Right cardiac atrium (tissue), 5 donors: ENCODE data around the gene INSRR. TPM values are rescaled to one million over a fixed set of nuclear protein-coding genes. Genes with fewer than 3 reads are reported as not detected.

Experiments
- ATAC-seq, 2 donors: fragments of 200-7000 bp; cut with Tn5 transposase; one replicate each; pipeline versions ENCODE4 v1.8.0 to v1.9.1; 2020; ENCODE audit warnings: moderate library complexity in 2 of 2, mild to moderate bottlenecking in 1 of 2
- DNase-seq, 3 donors: peaks; one replicate each; pipeline ENCODE4 v3.0.0-alpha.2; 2020
- H3K27ac ChIP-seq: one replicate; pipeline ENCODE4 v1.5.1; 2013; ENCODE audit warnings: mild to moderate bottlenecking, low read length, control low read depth, moderate library complexity
- H3K27me3 ChIP-seq: one replicate; pipeline ENCODE4 v1.6.1; 2013; ENCODE audit not compliant: control insufficient read depth, insufficient read depth
- H3K4me1 ChIP-seq: one replicate; pipeline ENCODE4 v1.6.1; 2013; ENCODE audit warnings: low read length; ENCODE audit not compliant: control insufficient read depth, insufficient read depth
- H3K4me3 ChIP-seq: one replicate; pipeline ENCODE4 v1.5.1; 2013; ENCODE audit warnings: low read length, control low read depth
- H3K9me3 ChIP-seq: one replicate; pipeline ENCODE4 v1.6.1; 2013; ENCODE audit warnings: low read length; ENCODE audit not compliant: control insufficient read depth
- WGBS: extraction: QIAGEN DNeasy Blood & Tissue Kit; methylation state at CpG from one replicate; pipeline ENCODE4 v1.1.7; 2013; 5-methylcytosine and 5-hydroxymethylcytosine counted together
- intact Hi-C, 4 donors: fragments of 100-400 bp; cut with DNase I; formaldehyde crosslinking; loops; one replicate each; pipeline versions ENCODE4 v1.11.0 to v1.14.0; 2022 to 2023
- polyA plus RNA-seq: library from polyadenylated mRNA; stranded (reverse); fragments of 200-250 nt; gene quantifications from one replicate; pipeline ENCODE4 v1.2.3, GENCODE V29; 2013
- total RNA-seq, 4 donors: library from RNA; stranded (reverse); fragmentation: NEBNext Ultra II Directional; extraction: Animal tissue kit (Norgen Biotek cat#: 25700); gene quantifications; one replicate each; pipeline ENCODE4 v1.2.1, GENCODE V29; 2021
- donor health status: healthy with polysubstance abuse.
- donor health status: DM: no; HTN: yes; CAD: no.
- donor health status: DM: no; HTN: no; CAD: no.
- donor health status: DM: no; HTN: yes; CAD: no; lungs with severe emphysema.
- donor health status: DM: yes; HTN: yes; CAD: no.

The INSRR gene
- total and polyA plus RNA-seq, 5 donors, result 0.03 to 0.07 (median 0.06) TPM

GRCh38 chr1:156811168-156811567, 47.7 kb downstream of the INSRR start:
- Histone ChIP-seq H3K4me1 (peaks cover 4% of the 10 kb centered on the region), H3K27me3 (no peaks in the 10 kb centered on the region), H3K9me3 (no peaks in the 10 kb centered on the region), H3K4me3 (no peak overlapping the region), H3K27ac (no peak overlapping the region)
- ATAC-seq (no peak), DNase-seq (no peak)
- intact Hi-C loops, result no loop called here
- WGBS, result 63% methylated on average over 4 of the region's 4 CpGs

- no peak overlapping the region for H3K27ac ChIP-seq
- H3K4me1 ChIP-seq, result peaks cover 4% of the 10 kb centered on the region
- no peak for DNase-seq
- no peaks in the 10 kb centered on the region for H3K27me3 ChIP-seq
- no peak overlapping the region for H3K4me3 ChIP-seq
- H3K9me3 ChIP-seq, result no peaks in the 10 kb centered on the region
- intact Hi-C loops, result no loop called here
- WGBS, result 83% methylated on average over 7 of the region's 7 CpGs
- ATAC-seq, result no peak
These were observed 49.1 kb downstream of the INSRR start for GRCh38 chr1:156809711-156810366.

- H3K4me3 ChIP-seq, result no peak overlapping the region
- WGBS, result 94% methylated on average over 10 of the region's 10 CpGs
- ATAC-seq (no peak), DNase-seq (no peak)
- intact Hi-C loops, result no loop called here
- no peak overlapping the region for H3K27ac ChIP-seq
- H3K4me1 ChIP-seq, result peaks cover 4% of the 10 kb centered on the region
- no peaks in the 10 kb centered on the region for H3K9me3 ChIP-seq
- H3K27me3 ChIP-seq, result no peaks in the 10 kb centered on the region
These were observed 49.6 kb downstream of the INSRR start for GRCh38 chr1:156809281-156809680.

- Histone ChIP-seq H3K4me1 (peaks cover under 1% of the 10 kb centered on the region), H3K4me3 (no peak overlapping the region), H3K9me3 (no peaks in the 10 kb centered on the region), H3K27me3 (no peaks in the 10 kb centered on the region), H3K27ac (no peak overlapping the region)
- WGBS, result 93% methylated on average over 16 of the region's 16 CpGs
- intact Hi-C loops, result no loop called here
- no peak for DNase-seq
- no peak for ATAC-seq
These were observed 50.5 kb downstream of the INSRR start for GRCh38 chr1:156808186-156809030.

GRCh38 chr1:156807627-156808026, 51.3 kb downstream of the INSRR start:
- H3K9me3 ChIP-seq, result no peaks in the 10 kb centered on the region
- H3K4me3 ChIP-seq, result no peak overlapping the region
- no peaks in the 10 kb centered on the region for H3K27me3 ChIP-seq
- intact Hi-C loops, result no loop called here
- whole genome bisulfite sequencing, result 91% methylated on average over 2 of the region's 2 CpGs
- no peaks in the 10 kb centered on the region for H3K4me1 ChIP-seq
- DNase-seq (no peak), ATAC-seq (no peak)
- H3K27ac ChIP-seq, result no peak overlapping the region

GRCh38 chr1:156806512-156807440, 52.1 kb downstream of the INSRR start:
- H3K4me3 ChIP-seq, result no peak overlapping the region
- no peak overlapping the region for H3K27ac ChIP-seq
- H3K9me3 ChIP-seq, result no peaks in the 10 kb centered on the region
- no peaks in the 10 kb centered on the region for H3K4me1 ChIP-seq
- H3K27me3 ChIP-seq, result no peaks in the 10 kb centered on the region
- intact Hi-C loops, result no loop called here
- WGBS, result 81% methylated on average over 7 of the region's 7 CpGs
- ATAC-seq (no peak), DNase-seq (no peak)

- Histone ChIP-seq H3K27ac (no peak overlapping the region), H3K4me1 (no peaks in the 10 kb centered on the region)
These were observed 53.0 kb downstream of the INSRR start for GRCh38 chr1:156805766-156806511.

GRCh38 chr1:156804572-156805243, 54.2 kb downstream of the INSRR start:
- intact Hi-C loops, result no loop called here
- 68% methylated on average over 6 of the region's 6 CpGs for WGBS
- Histone ChIP-seq H3K4me1 (no peaks in the 10 kb centered on the region), H3K4me3 (no peak overlapping the region), H3K27ac (no peak overlapping the region), H3K27me3 (no peaks in the 10 kb centered on the region), H3K9me3 (no peaks in the 10 kb centered on the region)
- ATAC-seq (peak in 1 of 2 donors; percentile 10), DNase-seq (peak in 2 of 3 donors; percentile 55 to 72)

More at GRCh38 chr1:156805766-156806511, 53.0 kb downstream of the INSRR start:
- WGBS, result 83% methylated on average over 3 of the region's 3 CpGs
- Histone ChIP-seq H3K27me3 (no peaks in the 10 kb centered on the region), H3K9me3 (no peaks in the 10 kb centered on the region), H3K4me3 (no peak overlapping the region)
- ATAC-seq, result peak; percentile 9 to 29
- peak; percentile 49 to 84 (median 74) for DNase-seq
- intact Hi-C loops, result no loop called here

- intact Hi-C loops, result no loop called here
- WGBS, result 78% methylated on average over 3 of the region's 3 CpGs
- no peak overlapping the region for H3K27ac ChIP-seq
- ATAC-seq (no peak), DNase-seq (no peak)
- H3K9me3 ChIP-seq, result no peaks in the 10 kb centered on the region
- no peak overlapping the region for H3K4me3 ChIP-seq
- no peaks in the 10 kb centered on the region for H3K27me3 ChIP-seq
- no peaks in the 10 kb centered on the region for H3K4me1 ChIP-seq
These were observed 54.9 kb downstream of the INSRR start for GRCh38 chr1:156804026-156804425.
